Activated T-cell treated with anti-CD3 and anti-CD28 coated beads, Interleukin-2, amount 50 U/mL, for 72 hours (primary cell): ENCODE data around the gene ZNF714. TPM values are rescaled to one million over a fixed set of nuclear protein-coding genes. Genes with fewer than 3 reads are reported as not detected.
"Not testable (repeated sequence)": the region's sequence is repeated elsewhere in the genome, so short reads cannot be mapped to it uniquely, and the experiment has no call there.

ENCODE experiments used
- ATAC-seq, 2 donors: fragments of 150-1000 bp; cut with Tn5 transposase; replicated peaks in 1 of 2; 2 replicates each; pipeline ENCODE4 v1.10.0; 2021; ENCODE audit warnings: moderate library complexity in 2 of 2, mild to moderate bottlenecking in 1 of 2
- DNase-seq, 2 donors: peaks; one replicate each; pipeline ENCODE4 v3.0.0; 2021 to 2022; ENCODE audit warnings: mixed read lengths in 1 of 2
- H3K27ac Mint-ChIP-seq: one replicate; pipeline ENCODE4 v1.8.0; 2022; ENCODE audit warnings: mild to moderate bottlenecking, moderate library complexity, mixed read lengths
- H3K27me3 Mint-ChIP-seq: one replicate; pipeline ENCODE4 v1.8.0; 2022; ENCODE audit warnings: low read depth, mixed read lengths
- H3K36me3 Mint-ChIP-seq, 2 donors: one replicate each; pipeline ENCODE4 v1.8.0; 2022; ENCODE audit warnings: mixed read lengths in 2 of 2, mild to moderate bottlenecking in 1 of 2; ENCODE audit not compliant: insufficient read depth in 2 of 2
- H3K4me1 Mint-ChIP-seq: one replicate; pipeline ENCODE4 v1.8.0; 2022; ENCODE audit warnings: low read depth, mixed read lengths
- H3K4me3 Mint-ChIP-seq, 2 donors: one replicate each; pipeline ENCODE4 v1.8.0; 2022; ENCODE audit warnings: mild to moderate bottlenecking in 2 of 2, mixed read lengths in 2 of 2, moderate library complexity in 2 of 2
- H3K9me3 Mint-ChIP-seq, 2 donors: one replicate each; pipeline ENCODE4 v1.8.0; 2022; ENCODE audit warnings: mixed read lengths in 2 of 2
- total RNA-seq, 2 donors: library from RNA; stranded (reverse); gene quantifications; one replicate each; pipeline ENCODE4 v1.2.3, GENCODE V29; 2022

Gene ZNF714
- total RNA-seq, 2 donors from 2014 or later, result 23.9 to 35.7 TPM

- Mint-ChIP-seq H3K27ac (no peak overlapping the region), H3K36me3 (peaks cover under 1 to 3% of the 10 kb centered on the region in 2 donors)
- no peak for ATAC-seq
Observed at GRCh38 chr19:21138130-21138529, 56.1 kb downstream of the ZNF714 start.

DNA sequence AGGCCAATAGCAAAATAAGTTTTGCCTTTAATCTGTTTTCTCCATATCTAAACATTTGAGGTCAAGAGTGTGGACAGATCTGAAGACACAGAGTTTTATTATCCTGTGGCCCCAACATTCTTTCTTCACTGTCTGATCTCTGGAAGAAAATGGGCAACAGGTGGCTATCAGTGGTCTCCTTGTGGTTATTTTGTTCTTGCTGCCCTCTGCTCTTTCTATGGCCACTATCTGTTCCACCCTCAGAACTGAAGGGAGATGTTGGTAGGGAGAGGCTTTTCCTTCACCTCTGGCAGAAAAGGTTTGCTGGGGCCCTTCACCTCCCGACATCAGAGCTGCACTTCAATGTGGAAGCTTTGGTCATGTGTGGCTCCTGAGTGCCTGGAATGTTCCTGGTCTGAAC lies 59.0 kb downstream of the ZNF714 start:
- H3K4me1 Mint-ChIP-seq, result peaks cover 33% of the 10 kb centered on the region
- H3K27ac Mint-ChIP-seq, DNase-seq, ATAC-seq, H3K27me3 Mint-ChIP-seq, H3K4me3 Mint-ChIP-seq, H3K9me3 Mint-ChIP-seq: not testable (repeated sequence)
- peaks cover 5 to 22% of the 10 kb centered on the region in 2 donors for H3K36me3 Mint-ChIP-seq

More at GRCh38 chr19:21138130-21138529, 56.1 kb downstream of the ZNF714 start:
- no peak for DNase-seq
- no peaks in the 10 kb centered on the region for H3K27me3 Mint-ChIP-seq
- H3K9me3 Mint-ChIP-seq, result peaks cover 2 to 5% of the 10 kb centered on the region in 2 donors
- no peak overlapping the region for H3K4me3 Mint-ChIP-seq
- peaks cover 14% of the 10 kb centered on the region for H3K4me1 Mint-ChIP-seq

DNA sequence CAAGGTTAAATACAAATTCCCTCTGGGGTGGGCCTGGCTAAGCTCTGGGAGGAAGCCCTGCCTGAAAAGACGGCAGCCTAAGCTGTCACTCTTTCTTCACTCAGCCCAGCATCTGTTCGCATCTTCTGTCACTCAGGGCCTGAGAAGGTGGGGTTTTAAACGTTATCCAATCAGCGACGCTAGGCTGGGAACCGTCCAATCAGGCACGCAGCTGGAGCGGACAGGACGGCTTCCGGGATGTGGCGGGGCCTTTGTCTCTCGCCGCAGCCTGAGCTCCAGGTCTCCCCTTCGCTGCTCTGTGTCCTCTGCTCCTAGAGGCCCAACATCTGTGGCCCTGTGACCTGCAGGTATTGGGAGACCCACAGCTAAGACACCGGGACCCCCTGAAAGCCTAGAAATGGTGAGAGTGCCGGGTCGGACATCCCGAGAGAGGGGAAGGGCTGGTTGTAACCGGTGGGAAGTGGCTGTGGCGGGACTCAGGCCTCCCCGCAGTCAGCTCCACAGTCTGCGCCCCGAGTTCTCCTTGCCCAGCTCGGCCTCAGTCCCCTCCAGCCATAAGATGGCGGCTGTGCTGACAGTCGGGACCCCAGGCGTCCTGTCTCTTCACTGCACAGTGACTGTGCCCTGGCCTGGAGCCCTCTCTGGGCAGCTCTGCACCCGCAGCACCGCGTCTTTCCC lies 59.9 kb downstream of the ZNF714 start, which contains the start of gene ZNF431:
Gene ZNF431, plus strand, starts transcription at position 254 of the 678 bp plus-strand sequence. Its CDS starts 144 bp downstream, at position 398.
- ATAC-seq (peak; percentile 99), DNase-seq (peak; percentile 87 to 91)
- no peaks in the 10 kb centered on the region for H3K27me3 Mint-ChIP-seq
- H3K9me3 Mint-ChIP-seq, result peaks cover 0 to 1% of the 10 kb centered on the region in 2 donors
- peak within 1 kb of the TSS; percentile 94 for H3K27ac Mint-ChIP-seq
- peak within 1 kb of the TSS; percentile 96 to 98 for H3K4me3 Mint-ChIP-seq
- peaks cover 11 to 30% of the 10 kb centered on the region in 2 donors for H3K36me3 Mint-ChIP-seq
- H3K4me1 Mint-ChIP-seq, result peaks cover 33% of the 10 kb centered on the region

DNA sequence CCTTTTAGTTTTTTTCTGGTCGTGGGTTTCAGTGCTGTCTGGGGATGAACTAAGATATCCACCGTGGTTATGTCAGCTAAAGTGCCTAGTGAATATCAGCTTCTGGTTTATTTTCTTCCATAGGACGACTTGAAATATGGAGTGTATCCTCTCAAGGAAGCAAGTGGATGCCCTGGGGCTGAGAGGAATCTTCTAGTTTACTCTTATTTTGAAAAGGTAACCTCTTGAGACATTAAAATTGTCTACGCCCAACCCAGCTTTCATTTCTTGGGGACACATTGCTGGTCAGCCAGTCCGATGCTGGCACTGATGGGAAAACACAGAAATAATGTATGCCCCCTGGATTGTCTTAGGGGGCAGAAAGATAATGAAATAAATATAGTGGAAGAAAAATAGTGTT lies 61.4 kb downstream of the ZNF714 start:
- ATAC-seq, result no peak
- H3K27ac Mint-ChIP-seq, result peak overlapping the region; percentile 64
- peak overlapping the region; percentile 96 to 98 for H3K4me3 Mint-ChIP-seq
- no peaks in the 10 kb centered on the region for H3K27me3 Mint-ChIP-seq
- peaks cover 33% of the 10 kb centered on the region for H3K4me1 Mint-ChIP-seq
- peaks cover 14 to 39% of the 10 kb centered on the region in 2 donors for H3K36me3 Mint-ChIP-seq
- DNase-seq, result no peak
- peaks cover 0 to 1% of the 10 kb centered on the region in 2 donors for H3K9me3 Mint-ChIP-seq

GRCh38 chr19:21143854-21144253 lies 61.9 kb downstream of the ZNF714 start:
- DNase-seq (peak; percentile 4 to 17), ATAC-seq (peak in 1 of 2 donors; percentile 25)
- Mint-ChIP-seq H3K27ac (peak overlapping the region; percentile 64), H3K36me3 (peaks cover 15 to 43% of the 10 kb centered on the region in 2 donors), H3K9me3 (peaks cover 0 to 1% of the 10 kb centered on the region in 2 donors), H3K27me3 (no peaks in the 10 kb centered on the region), H3K4me1 (peaks cover 33% of the 10 kb centered on the region), H3K4me3 (peak overlapping the region; percentile 24 to 98)

DNA sequence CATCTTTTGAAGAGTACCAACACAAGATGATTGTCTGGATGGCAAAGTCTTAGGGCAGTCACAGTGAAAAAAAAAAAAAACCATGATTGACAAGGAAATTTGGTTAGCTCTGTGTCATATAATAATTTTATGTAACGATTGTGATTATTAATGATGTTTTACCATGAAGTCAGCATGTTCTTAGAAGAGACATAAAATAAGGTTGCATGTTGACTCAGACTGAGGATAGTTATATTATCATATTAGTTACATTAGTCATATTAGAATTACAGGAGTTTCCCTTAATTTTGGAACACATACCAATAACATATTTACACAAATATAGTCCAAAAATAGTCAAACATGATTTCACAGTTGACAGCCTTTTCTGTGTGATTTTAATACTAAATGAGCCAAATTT lies 65.5 kb downstream of the ZNF714 start:
- Mint-ChIP-seq H3K27me3 (no peaks in the 10 kb centered on the region), H3K36me3 (peaks cover 21 to 77% of the 10 kb centered on the region in 2 donors), H3K4me3 (no peak overlapping the region), H3K4me1 (peaks cover 25% of the 10 kb centered on the region), H3K9me3 (peaks cover 0 to 2% of the 10 kb centered on the region in 2 donors), H3K27ac (no peak overlapping the region)
- DNase-seq (no peak), ATAC-seq (no peak)

DNA sequence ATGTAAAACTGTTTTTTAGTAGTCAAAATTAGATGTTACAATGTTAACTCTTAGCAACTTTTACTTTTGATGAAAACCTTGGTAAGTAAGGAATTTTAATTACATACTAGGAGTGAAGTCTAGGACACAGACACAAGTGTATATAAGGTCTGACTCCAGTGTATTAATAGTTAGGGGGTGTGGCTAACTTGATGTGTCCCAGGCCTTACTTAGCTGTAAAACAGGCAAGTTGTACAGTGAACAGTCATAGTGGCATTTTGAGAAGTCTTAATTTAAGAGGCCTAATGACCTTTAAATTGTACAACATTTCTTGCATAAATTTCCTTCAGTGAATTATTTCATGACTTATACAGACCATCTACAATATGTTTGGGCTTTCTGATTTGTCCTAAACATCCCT lies 66.7 kb downstream of the ZNF714 start:
- DNase-seq (no peak), ATAC-seq (no peak)
- H3K4me1 Mint-ChIP-seq, result peaks cover 14% of the 10 kb centered on the region
- H3K27me3 Mint-ChIP-seq, result no peaks in the 10 kb centered on the region
- H3K27ac Mint-ChIP-seq, result no peak overlapping the region
- peaks cover 21 to 81% of the 10 kb centered on the region in 2 donors for H3K36me3 Mint-ChIP-seq
- no peak overlapping the region for H3K4me3 Mint-ChIP-seq
- H3K9me3 Mint-ChIP-seq, result peaks cover 0 to 2% of the 10 kb centered on the region in 2 donors

GRCh38 chr19:21149877-21150276 lies 67.9 kb downstream of the ZNF714 start:
- H3K4me3 Mint-ChIP-seq, result no peak overlapping the region
- H3K4me1 Mint-ChIP-seq, result peaks cover 11% of the 10 kb centered on the region
- no peak for DNase-seq
- H3K9me3 Mint-ChIP-seq, result peaks cover 0 to 2% of the 10 kb centered on the region in 2 donors
- peaks cover 21 to 79% of the 10 kb centered on the region in 2 donors for H3K36me3 Mint-ChIP-seq
- H3K27ac Mint-ChIP-seq, result no peak overlapping the region
- ATAC-seq, result no peak
- H3K27me3 Mint-ChIP-seq, result no peaks in the 10 kb centered on the region

DNA sequence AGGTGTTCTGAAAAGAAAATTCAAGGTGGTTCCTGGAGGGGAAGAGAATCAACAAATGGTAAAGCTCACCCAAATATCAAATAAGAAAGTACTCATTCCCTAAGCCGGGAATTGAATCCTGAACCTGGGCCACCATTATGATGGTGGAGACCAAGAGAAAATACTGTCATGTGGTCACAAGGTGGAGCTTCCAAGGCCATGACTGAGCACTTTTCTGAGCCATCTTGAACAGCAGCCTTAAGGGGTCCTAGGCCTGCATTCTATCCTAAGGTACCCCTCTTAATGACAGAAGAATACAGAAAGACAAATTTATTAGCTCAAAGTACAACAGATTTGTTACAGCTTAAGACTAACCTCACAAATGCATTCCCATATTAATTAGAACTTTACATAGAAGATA lies 69.5 kb downstream of the ZNF714 start:
- DNase-seq (no peak), ATAC-seq (no peak)
- Mint-ChIP-seq H3K36me3 (peaks cover 27 to 77% of the 10 kb centered on the region in 2 donors), H3K4me1 (no peaks in the 10 kb centered on the region), H3K4me3 (no peak overlapping the region), H3K9me3 (peaks cover 0 to 11% of the 10 kb centered on the region in 2 donors), H3K27me3 (no peaks in the 10 kb centered on the region), H3K27ac (no peak overlapping the region)

DNA sequence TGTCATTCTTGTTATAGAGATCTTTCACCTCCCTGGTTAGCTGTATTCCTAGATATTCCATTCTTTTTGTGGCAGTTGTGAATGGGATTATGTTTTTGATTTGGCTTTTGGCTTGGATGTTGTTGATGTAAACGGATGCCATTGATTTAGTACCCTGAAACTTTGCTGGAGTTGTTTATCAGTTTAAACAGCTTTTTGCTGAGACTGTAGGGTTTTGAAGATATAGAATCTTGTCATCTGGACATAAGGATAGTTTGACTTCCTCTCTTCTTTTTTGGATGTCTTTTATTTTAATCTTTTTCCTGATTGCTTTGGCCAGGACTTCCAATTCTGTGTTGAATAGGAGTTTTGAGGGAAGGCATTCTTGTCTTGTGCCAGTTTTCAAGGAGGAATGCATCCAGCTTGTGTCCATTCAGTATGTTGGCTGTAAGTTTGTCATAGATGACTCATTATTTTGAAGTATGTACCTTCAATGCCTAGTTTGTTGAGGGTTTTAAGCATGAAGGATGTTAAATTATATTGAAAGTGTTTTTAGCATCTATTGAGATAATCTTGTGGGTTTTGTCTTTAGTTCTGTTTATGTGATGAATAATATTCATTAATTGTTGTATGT lies 76.6 kb downstream of the ZNF714 start:
- Mint-ChIP-seq H3K27me3 (no peaks in the 10 kb centered on the region), H3K4me3 (no peak overlapping the region), H3K36me3 (peaks cover 26 to 43% of the 10 kb centered on the region in 2 donors), H3K27ac (peak overlapping the region; percentile 63), H3K4me1 (peaks cover 5% of the 10 kb centered on the region), H3K9me3 (peaks cover 0 to 10% of the 10 kb centered on the region in 2 donors)
- DNase-seq, result no peak
- no peak for ATAC-seq

DNA sequence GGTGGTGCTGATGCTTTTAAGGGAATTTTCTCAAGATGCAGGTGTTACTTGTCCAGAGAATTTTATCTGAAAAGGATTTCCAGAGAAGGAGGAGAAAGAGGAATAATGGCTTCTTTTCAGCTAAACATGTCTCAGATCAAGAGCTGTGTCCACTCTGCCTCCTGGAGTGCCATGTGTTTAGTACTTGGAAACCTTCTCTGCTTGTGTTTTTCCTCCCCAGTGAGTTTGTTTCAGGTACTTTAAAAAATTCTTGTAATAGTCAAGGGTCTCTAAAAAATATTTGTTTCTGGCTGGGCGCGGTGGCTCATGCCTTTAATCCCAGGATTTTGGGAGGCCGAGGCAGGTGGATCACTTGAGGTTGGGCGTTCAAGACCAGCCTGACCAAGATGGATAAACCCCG lies 82.5 kb downstream of the ZNF714 start:
- Mint-ChIP-seq H3K4me3 (no peak overlapping the region), H3K9me3 (no peaks in the 10 kb centered on the region), H3K27ac (no peak overlapping the region), H3K36me3 (peaks cover 15 to 39% of the 10 kb centered on the region in 2 donors), H3K4me1 (no peaks in the 10 kb centered on the region), H3K27me3 (no peaks in the 10 kb centered on the region)
- ATAC-seq, result no peak
- DNase-seq, result no peak

DNA sequence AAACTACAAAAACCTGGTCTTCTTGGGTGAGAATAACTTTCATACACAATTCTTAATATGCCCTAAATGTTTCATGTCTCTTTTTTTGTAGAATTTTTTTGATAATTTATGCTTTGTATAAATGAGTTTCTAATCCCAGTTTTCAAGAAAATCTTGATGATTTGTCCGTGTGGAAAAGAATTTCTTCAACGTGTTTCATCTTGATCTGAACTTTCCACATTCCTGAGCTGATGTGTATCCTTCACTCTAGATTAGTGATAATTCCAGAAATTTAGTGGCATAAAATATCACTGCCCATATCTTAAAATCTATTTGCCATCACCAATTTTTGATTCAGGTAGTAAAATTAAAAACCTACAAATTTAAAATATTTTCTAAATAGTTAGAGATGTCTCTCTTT lies 84.4 kb downstream of the ZNF714 start:
- H3K27ac Mint-ChIP-seq, result no peak overlapping the region
- no peaks in the 10 kb centered on the region for H3K27me3 Mint-ChIP-seq
- H3K4me3 Mint-ChIP-seq, result no peak overlapping the region
- no peak for DNase-seq
- no peak for ATAC-seq
- H3K36me3 Mint-ChIP-seq, result peaks cover 13 to 46% of the 10 kb centered on the region in 2 donors
- H3K9me3 Mint-ChIP-seq, result no peaks in the 10 kb centered on the region
- no peaks in the 10 kb centered on the region for H3K4me1 Mint-ChIP-seq
